HG02840 (cell line): ENCODE results near the gene FPGS.

Experiments
- ATAC-seq: cut with Tn5 transposase; IDR thresholded peaks from one replicate; pipeline ENCODE4 v1.9.1; 2021; ENCODE audit warnings: mild to moderate bottlenecking, moderate library complexity, moderate number of reproducible peaks; ENCODE audit not compliant: unreplicated experiment, low FRiP score

FPGS gene

DNA sequence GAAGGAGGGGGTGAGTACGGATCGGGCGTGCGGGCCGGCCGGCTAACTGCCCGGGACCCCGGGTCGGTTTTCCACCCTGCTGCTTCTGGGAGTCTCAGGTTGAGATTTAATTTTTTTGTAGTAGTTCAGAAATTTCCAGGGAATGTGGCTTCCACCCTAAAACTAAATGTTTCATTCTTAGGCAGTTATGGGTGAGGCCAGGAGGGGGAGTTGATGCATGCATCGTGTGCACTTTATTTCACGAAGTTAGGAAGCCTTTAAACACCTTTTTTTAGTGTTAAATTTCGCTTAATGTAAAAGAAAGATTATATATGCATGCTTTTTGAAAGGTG is 15.9 kb upstream of the FPGS start:
- no peak for ATAC-seq

- no peak for ATAC-seq
These were observed 14.2 kb upstream of the FPGS start for GRCh38 chr9:127788337-127789011.

GRCh38 chr9:127789179-127789578 is 13.5 kb upstream of the FPGS start:
- no peak for ATAC-seq

- ATAC-seq = no peak
These were observed 12.4 kb upstream of the FPGS start for GRCh38 chr9:127790094-127790855.

DNA sequence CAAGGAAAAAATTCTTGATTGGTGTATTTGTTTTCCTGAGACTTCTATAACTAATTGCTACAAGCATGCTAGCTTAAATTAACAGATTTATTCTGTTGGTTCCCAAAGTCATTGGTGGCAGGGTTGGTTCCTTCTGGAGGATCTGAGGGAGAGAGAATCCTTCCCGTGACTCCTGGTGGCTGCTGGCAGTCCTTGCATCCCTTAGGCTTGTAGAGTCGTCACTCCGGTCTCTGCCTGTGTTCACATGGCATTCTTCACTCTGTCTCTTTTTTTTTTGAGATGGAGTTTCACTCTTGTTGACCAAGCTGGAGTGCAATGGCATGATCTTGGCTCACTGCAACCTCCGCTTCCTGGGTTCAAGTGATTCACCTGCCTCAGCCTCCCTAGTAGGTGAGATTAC is 11.6 kb upstream of the FPGS start:
- ATAC-seq = no peak

DNA sequence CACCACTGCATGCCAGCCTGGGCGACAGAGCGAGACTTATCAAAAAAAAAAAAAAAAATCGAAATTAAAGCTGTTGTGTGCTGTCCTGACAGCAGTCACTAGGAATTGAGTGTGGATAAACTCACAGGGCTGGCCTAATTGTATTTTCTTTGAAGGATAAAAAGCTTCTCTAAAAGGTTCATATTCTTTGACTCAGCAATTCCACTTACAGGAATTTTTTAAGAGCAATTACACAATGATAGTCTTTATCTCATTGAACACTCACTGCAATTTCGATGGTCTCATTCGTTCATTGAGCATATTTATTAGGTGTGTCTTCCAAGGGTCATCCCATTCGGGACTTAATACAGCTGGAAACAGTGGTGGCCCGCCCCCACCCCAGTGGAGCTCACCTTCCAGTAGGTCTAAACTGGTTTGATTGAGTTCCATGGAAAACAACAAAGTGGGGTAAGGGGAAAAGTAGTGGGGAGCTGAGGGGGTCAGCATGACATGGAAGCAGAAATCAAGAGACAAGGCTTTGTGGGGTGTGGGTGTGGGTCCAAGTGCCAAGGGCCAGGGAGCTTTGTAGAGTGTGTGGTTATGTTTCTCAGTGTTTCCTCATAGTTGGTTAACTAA is 10.2 kb upstream of the FPGS start:
- ATAC-seq = no peak

- ATAC-seq = no peak
These were observed 9.5 kb upstream of the FPGS start for GRCh38 chr9:127793093-127793708.

DNA sequence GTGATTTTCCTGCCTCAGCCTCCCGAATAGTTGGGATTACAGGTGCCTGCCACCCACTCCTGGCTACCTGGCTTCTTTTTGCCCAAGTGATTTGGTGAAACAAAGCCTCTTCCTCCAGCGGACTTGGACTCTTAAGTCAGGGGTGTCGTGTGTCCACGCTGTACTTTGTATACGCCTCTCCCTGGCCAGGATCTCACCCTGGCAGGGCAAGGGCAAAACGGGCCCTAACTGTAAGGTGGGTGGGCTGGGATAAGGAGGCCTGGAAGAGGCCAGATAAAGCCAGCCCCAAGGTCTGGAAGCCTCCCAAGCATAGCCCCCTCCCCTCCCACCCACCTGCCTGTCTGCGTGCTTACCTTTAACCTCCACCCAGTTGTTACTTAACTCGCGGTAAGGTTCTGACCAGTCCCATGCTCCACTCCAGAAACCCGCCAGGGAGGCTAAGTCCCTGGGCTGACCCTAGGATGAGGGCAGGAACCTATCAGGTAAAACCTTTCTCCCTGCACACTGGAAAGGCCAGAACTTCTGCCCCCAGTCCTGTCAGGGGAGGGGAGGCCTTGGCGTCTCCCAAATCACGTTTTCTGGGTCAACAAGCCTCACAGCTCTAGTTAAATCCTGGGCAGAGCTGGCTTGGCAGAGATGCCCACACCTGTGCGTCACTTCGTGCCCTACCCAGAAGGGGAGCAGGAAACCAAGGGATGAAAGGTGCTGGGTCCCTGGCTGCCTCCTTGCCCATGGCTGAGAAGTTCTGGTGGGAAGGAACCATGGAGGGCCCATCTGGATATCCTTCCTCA is 8.5 kb upstream of the FPGS start:
- no peak for ATAC-seq

- ATAC-seq = no peak
These were observed 6.4 kb upstream of the FPGS start for GRCh38 chr9:127796225-127796813.

GRCh38 chr9:127796852-127797370 is 5.8 kb upstream of the FPGS start:
- ATAC-seq = no peak

DNA sequence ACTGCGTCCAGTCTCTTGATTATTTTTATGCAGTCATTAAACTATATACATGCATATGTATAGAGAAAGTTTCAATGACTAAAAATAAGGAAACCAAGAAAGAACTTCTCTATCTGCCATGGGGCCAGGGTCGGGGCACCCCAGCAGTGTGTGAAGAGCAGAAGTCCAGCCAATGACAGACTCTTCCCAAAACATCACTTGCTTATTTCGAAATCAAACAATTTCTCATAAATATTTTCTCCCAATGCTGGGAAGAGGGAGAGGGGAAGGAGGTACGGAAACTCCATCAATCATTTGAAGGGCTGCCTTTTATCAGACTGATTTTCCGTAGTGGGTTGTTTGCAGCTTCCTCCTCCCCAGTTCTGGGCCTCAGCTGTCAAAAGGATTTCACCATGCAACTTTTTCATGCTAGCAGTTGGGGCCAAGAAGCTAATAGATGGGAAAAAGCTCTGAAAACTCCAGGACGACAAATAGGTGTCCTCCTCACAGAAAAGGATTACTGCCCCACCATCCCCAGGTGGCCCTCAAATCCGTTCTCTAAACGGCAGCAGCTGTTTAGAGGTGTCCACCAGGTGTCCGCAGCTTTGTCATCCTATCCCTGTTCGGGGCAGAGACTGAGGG is 617 bp upstream of the FPGS start:
- peak; percentile 28 for ATAC-seq

- ATAC-seq = no peak
These were observed 1.0 kb downstream of the FPGS start for GRCh38 chr9:127803507-127804352.

DNA sequence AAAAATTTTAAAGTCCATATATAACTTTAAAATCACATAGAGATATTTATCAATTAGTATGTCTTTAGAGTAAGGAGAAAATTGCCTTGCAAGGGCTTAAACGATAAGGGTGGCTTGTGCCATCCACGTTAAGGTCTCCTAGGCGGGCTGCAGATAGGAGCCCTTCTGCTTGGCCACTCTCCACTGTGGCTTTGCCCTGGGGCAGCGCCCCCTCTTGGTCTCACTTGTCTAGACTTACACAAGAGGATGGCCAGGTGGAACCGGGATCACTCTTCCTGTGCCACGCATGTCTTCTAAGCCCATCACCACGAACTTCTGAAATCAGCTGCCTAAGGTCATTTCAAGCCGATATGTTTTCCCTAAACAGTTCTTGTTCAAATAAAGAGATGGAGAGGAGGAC is 2.9 kb downstream of the FPGS start:
- ATAC-seq = no peak

DNA sequence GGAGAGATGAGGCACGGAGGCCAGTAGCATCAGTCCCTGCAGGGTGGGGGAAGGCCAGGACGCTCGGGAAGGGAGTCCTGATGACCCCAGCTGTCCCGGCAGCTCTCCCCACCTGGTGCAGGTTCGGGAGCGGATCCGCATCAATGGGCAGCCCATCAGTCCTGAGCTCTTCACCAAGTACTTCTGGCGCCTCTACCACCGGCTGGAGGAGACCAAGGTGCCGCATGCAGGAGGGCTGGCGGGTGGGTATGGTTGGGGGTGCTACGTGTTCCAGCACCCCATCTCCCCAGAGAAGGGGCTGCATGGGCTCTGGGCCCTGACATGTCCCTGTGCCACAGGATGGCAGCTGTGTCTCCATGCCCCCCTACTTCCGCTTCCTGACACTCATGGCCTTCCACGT is 4.2 kb downstream of the FPGS start:
- no peak for ATAC-seq

DNA sequence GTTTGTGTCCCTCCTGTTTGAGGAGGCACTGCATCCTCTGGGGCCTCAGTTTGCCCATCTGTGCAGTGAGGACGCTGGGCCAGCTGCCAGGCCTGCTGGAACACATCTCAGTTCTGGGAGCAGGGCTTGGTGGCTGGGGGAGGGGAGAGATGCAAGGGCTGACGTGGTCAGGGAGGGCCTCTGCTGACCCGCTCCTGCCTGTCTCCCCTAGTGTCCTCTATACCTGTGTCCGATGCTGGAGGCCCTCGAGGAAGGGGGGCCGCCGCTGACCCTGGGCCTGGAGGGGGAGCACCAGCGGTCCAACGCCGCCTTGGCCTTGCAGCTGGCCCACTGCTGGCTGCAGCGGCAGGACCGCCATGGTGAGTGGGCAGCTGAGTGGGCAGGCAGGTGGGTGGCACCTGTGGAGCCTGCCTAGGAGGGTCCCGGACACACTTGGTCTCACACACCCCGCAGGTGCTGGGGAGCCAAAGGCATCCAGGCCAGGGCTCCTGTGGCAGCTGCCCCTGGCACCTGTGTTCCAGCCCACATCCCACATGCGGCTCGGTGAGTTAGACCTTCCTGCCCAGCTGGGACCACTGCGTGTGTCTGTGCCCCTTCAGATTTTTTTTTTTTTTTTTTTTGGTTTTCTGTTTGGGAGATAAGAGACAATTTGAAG is 5.8 kb downstream of the FPGS start:
- no peak for ATAC-seq

- ATAC-seq = no peak
These were observed 6.4 kb downstream of the FPGS start for GRCh38 chr9:127809002-127809539.

DNA sequence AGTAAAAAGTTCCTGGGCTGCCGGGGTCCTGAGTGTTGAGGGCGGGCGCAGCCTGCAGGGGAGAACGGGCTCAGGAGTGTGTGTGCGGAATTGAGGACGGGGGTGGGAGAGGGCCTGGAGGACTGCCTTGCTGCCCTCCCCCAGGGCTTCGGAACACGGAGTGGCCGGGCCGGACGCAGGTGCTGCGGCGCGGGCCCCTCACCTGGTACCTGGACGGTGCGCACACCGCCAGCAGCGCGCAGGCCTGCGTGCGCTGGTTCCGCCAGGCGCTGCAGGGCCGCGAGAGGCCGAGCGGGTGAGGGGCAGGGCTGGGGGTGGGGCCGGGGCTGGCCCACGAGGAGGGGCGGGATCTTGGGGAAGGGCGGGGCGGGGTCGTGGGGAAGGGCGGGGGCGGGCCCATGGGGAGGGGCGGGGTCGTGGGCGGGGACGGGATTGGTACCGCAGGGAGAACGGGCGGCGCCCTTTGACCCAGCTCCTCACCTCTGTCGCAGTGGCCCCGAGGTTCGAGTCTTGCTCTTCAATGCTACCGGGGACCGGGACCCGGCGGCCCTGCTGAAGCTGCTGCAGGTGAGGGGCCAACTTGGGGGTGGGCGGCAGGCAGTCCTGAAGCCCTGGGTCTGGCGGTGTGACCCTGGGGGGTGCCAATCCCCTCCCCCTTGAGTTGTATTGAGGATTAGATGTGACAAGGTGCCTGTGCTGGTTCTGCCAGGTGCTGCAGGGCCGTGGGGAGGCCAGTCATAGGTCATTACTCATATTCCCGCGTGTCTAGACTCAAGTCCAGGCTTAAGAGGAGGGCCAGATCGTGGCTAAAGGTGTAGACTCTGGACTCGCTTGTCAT is 7.1 kb downstream of the FPGS start:
- no peak for ATAC-seq
